ENCODE data around the gene MMS19.

DNA sequence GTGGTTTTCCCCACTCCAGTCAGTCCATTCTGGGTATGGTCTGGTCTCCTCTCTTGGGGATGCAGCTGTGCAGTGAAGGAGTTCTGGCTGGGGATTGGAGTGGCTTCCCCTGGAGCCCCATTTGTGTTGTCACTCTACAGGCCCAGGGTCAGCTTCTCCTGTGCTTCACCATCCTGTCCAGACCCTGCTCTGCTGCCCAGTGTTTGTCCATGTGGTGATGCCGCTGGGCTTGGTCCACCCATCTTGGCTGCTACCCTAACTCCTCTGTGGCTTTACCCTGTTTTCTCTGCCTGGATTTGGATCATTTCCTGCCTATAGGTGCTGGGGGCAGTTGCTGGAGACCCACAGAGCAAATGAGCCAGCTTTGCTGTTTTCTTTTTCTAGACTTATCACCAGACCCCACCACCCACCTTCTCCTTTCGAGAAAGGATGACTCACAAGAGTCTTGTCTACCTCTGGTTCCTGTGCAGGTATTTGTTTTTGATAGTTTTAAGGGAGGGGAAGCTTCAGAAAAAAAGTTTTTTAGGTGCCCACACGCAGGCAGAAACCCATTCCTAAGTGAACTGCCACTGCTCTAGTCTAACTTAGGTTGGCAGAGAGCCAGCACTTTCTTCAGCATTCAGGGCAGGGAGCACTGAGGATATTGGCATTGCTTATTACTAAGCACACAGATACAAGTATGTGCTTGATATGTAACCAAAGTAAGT is 43.7 kb downstream of the MMS19 start:
- TF ChIP-seq, protein P1, sequence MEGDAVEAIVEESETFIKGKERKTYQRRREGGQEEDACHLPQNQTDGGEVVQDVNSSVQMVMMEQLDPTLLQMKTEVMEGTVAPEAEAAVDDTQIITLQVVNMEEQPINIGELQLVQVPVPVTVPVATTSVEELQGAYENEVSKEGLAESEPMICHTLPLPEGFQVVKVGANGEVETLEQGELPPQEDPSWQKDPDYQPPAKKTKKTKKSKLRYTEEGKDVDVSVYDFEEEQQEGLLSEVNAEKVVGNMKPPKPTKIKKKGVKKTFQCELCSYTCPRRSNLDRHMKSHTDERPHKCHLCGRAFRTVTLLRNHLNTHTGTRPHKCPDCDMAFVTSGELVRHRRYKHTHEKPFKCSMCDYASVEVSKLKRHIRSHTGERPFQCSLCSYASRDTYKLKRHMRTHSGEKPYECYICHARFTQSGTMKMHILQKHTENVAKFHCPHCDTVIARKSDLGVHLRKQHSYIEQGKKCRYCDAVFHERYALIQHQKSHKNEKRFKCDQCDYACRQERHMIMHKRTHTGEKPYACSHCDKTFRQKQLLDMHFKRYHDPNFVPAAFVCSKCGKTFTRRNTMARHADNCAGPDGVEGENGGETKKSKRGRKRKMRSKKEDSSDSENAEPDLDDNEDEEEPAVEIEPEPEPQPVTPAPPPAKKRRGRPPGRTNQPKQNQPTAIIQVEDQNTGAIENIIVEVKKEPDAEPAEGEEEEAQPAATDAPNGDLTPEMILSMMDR (IDR thresholded peaks at IDR 0.05): no peak
- no peak for TF ChIP-seq POLR2A (IDR thresholded peaks at IDR 0.05)

Data from adrenal gland (tissue), 5 donors.